HG02571 (cell line): ENCODE data around the gene PRAMEF13.
"Not testable (repeated sequence)": the region's sequence is repeated elsewhere in the genome, so short reads cannot be mapped to it uniquely, and the experiment has no call there.

Experiments used
- ATAC-seq: cut with Tn5 transposase; IDR thresholded peaks from one replicate; pipeline ENCODE4 v1.9.1; 2021; ENCODE audit warnings: mild to moderate bottlenecking, moderate library complexity; ENCODE audit not compliant: unreplicated experiment

PRAMEF13 gene

DNA sequence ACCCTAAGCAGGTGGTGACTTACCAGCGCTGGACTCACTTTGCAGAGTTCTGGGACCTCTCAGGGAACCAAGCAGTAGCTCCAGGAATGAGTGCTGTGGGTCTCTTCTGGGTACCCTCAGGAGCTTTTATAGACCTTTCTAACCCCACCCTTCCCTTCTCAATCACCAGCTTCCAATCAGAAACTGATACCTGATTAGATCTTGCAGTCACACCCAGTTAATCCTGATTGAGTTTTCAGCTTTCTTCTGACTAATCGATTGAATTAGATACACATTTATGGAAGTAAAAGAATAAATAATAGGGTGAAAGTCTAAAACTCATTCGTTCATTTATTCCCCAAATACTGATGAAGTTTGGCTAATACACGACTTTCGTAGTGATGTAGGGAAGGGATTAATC, at the start of gene PRAMEF13:
Gene PRAMEF13, minus strand, starts transcription at position 101 of the 400 bp plus-strand sequence. CDS start 1,820 bp downstream, outside the sequence.
- not testable (repeated sequence) for ATAC-seq

DNA sequence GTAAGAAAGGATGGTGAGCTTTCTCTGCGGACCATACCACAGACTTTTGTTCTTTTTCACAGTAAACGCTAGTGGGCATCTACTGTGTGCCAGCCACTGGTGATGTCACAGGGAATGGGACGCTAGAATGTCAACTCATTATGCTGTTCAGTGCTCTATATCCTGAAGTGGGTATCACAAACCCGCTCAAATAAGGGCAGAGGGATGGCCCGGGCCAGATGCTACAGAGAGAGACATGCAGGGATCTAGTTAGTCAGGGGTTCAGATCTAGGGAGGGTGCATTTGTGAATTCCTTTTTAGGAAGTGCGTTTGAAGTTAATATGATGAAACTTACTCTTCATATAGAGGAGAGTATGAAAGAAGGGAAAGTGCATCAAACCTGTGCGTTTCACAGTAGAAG, 45.9 kb upstream of the PRAMEF13 start:
- ATAC-seq = not testable (repeated sequence)

DNA sequence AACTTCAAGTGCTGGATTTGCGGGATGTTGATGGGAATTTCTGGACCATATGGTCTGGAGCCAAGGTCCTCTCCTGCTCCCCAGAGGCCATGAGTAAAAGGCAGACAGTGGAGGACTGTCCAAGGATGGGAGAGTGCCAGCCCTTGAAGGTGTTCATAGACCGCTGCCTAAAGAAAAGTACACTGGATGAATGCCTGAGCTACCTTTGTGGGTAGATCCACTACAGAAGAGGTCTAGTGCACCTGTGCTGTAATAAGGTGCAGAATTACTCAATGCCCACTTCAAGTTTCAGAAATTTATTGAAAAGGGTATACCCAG, 45.3 kb upstream of the PRAMEF13 start:
- ATAC-seq = not testable (repeated sequence)

DNA sequence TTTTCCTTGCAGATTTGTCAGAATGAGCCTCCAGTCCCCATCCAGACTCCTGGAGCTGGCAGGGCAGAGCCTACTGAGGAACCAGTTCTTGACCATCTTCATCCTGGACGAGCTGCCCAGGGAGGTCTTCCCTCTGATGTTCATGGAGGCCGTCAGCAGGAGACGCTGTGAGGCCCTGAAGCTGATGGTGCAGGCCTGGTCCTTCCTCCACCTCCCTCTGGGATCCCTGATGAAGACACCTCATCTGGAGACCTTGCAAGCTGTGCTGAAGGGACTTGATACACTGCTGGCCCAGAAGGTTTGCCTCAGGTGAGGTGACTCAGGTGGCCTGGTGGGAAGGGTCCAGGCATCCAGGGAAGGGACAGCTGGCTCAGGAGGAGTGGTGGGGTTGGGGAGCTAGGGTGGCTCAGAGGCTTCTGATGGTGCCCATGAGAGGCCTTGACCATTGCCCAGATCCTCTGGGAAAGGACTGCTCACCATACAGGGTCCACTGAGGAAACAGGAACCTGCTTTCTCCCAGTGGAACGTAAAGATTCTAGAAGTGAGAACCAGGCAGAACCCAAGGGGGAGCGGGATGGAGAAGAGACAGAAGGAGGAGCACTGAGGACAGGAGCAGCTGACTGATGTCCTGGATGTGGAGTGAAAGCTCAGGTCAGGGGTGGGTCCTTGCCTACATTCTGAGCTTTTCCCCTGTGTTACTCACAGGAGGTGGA, 44.8 kb upstream of the PRAMEF13 start:
- ATAC-seq = not testable (repeated sequence)

GRCh38 chr1:13243536-13244263, 42.5 kb upstream of the PRAMEF13 start:
- ATAC-seq = not testable (repeated sequence)

GRCh38 chr1:13239633-13240032, 38.4 kb upstream of the PRAMEF13 start:
- ATAC-seq = not testable (repeated sequence)

DNA sequence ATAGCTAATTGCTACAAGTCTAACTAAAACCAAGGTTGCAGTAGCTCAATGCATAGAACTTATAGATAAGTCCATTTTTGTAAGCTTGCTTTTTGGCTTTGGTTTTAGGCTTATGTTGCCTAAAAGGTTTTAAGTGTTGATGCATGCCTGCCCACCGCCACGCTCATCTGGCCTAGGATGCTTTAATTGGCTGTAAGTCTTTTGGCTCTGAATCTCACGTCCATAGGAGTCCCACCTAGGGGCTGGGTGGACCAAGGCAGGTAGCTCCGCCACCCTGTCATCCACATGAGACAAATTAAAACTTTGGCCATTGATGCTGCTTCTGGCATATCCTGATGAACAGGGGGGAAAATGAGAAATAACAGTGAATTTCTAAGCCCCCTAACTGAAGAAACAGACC, 36.4 kb upstream of the PRAMEF13 start:
- not testable (repeated sequence) for ATAC-seq

GRCh38 chr1:13234057-13234456, 32.8 kb upstream of the PRAMEF13 start:
- ATAC-seq = not testable (repeated sequence)

- not testable (repeated sequence) for ATAC-seq
These were observed 30.8 kb upstream of the PRAMEF13 start for GRCh38 chr1:13232056-13232455.

GRCh38 chr1:13231061-13231750, 30.0 kb upstream of the PRAMEF13 start:
- not testable (repeated sequence) for ATAC-seq

DNA sequence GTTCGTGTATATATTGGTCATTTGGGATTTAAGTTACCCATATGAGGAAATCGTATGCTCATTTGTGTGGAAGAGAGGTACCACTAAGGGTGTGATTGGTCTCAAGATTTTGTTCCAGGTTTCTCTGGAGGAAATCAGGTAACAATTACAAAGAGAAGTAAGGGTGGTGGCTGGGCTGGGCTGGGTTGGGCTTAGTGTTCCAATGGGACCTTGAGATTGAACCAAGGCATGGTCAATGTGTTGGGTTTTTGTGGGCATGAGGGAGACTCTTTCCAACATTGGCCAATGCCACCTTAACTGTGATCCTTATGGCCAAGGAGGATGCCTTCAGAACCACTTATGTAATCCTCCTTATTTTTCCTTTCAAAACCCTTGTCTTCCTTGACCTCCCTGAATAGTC, 29.4 kb upstream of the PRAMEF13 start:
- not testable (repeated sequence) for ATAC-seq

DNA sequence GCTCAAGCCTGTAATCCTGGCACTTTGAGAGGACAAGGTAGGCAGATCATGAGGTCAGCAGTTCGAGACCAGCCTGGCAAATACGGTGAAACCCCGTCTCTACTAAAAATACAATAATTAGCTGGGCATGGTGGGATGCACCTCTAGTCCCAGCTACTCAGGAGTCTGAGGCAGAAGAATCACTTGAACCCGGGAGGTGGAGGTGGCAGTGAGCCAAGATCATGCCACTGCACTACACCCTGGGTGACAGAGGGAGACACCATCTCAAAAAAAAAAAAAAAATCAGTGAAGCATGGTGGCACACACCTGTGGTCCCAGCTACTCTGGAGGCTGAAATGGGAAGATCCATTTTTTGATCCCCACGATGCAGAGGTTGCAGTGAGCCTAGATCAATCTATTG, 28.9 kb upstream of the PRAMEF13 start:
- not testable (repeated sequence) for ATAC-seq

- no peak for ATAC-seq
These were observed 27.2 kb upstream of the PRAMEF13 start for GRCh38 chr1:13228343-13228781.

- not testable (repeated sequence) for ATAC-seq
These were observed 26.3 kb upstream of the PRAMEF13 start for GRCh38 chr1:13227271-13228055.

DNA sequence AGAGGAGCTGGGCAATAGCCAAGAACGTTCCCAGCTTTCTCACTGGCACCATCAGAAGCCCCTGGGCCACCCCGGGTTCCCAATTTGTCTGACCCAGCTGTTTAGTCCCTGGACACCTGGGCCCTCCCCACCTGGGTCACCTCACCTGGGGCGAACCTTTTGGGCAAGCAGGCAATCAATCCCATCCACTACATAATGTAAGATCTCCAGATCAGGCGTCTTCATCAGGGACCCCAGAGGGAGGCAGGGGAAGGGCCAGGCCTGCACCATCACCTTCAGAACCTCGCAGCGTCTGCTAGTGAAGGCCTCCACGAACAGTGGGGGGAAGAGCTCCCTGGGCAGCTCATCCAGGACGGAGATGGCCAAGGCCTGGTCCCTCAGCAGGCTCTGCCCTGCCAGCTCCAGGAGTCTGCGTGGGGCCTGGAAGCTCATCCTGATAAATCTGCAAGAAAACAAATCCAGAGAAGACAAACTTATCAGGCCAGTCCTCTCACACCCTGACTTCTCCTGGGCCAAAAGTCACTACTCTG, 24.5 kb upstream of the PRAMEF13 start, which contains the start of gene PRAMEF18:
Gene PRAMEF18, minus strand, starts transcription at position 480 of the 530 bp plus-strand sequence. Its CDS starts 48 bp downstream, at position 432.
- ATAC-seq = not testable (repeated sequence)

- ATAC-seq = no peak
These were observed 23.4 kb upstream of the PRAMEF13 start for GRCh38 chr1:13224480-13225060.

GRCh38 chr1:13222788-13223187, 21.6 kb upstream of the PRAMEF13 start:
- not testable (repeated sequence) for ATAC-seq

DNA sequence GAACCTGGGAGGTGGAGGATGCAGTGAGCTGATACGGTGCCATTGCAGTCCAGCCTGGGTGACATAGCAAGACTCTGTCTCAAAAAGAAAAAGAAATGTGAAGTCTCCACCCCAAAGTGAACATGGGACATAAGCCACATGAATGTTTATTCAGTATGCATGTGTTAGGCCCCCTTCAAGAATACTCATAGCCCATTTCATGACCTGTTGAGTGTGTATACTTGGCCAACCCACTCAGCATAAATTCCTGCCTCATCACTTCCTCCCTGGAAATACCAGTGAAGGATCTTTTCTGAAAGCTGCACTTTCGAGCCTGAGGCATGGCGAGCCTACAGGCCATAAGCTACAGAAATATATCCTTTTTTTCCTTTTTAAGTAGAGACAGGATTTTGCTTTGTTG, 18.0 kb upstream of the PRAMEF13 start:
- ATAC-seq = not testable (repeated sequence)

DNA sequence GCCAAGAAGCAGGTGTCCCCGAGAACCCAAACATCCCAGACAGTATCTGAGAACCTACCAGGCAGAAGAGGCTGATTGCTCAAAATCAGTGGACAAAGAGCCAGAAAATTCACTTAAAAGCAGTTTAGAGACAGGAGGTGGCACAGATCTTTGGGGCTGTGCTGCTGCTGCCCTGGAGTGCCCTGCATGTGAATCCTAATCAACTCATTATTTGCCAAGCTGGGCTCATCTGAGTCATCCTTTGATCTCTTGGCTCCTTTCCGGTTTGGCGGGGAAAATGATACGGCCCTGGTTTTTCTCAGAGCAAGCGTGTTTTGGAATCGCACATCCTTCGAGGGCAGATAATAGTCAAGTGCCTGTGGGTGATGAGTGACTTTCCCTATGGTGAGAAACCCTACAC, 15.4 kb upstream of the PRAMEF13 start:
- ATAC-seq = not testable (repeated sequence)

DNA sequence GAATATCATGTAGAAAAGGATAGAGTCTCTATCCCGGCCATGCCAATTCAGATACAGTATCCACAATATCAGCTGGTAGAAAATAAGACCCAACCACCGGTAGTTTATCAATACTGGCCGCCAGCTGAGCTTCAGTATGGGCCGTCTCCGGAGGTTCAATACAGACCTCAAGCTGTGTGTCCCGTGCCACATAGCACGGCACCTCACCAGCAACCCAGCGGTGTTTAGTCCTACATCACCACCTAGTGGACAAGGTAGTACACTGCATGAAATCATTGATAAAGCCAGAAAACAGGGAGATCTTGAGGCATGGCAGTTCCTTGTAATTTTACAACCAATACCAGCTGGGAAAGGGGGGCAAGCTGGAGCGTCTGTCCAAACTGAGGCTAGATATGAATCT, 7.5 kb upstream of the PRAMEF13 start:
- not testable (repeated sequence) for ATAC-seq
